ENCODE results near the gene HSFX2.
"Not testable (repeated sequence)": the region's sequence is repeated elsewhere in the genome, so short reads cannot be mapped to it uniquely, and the experiment has no call there.

Gene HSFX2, protein sequence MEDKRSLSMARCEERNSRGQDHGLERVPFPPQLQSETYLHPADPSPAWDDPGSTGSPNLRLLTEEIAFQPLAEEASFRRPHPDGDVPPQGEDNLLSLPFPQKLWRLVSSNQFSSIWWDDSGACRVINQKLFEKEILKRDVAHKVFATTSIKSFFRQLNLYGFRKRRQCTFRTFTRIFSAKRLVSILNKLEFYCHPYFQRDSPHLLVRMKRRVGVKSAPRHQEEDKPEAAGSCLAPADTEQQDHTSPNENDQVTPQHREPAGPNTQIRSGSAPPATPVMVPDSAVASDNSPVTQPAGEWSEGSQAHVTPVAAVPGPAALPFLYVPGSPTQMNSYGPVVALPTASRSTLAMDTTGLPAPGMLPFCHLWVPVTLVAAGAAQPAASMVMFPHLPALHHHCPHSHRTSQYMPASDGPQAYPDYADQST

DNA sequence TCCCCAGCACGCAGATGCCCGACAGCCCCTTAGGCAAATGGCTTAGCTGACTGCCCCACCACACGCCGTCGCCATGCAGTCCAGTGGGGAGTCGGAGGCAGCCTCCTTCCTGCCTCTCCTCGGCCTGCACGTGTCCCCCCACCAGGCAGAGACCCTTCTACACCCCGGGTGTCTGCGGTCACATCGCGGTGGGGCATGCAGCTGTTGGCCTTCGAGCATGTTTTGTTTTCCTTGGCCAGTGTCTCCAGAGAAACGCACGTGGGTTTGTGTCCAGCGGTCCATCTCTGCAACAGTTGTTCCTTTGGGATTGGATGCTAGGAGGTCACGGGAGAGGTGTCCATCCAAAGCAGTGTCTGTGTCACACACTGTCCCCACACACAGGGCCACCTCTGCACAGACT, at the start of gene HSFX2:
Gene HSFX2, minus strand, starts transcription at position 101 of the 400 bp plus-strand sequence. CDS start 614 bp downstream, outside the sequence.
- DNase-seq = not testable (repeated sequence)

DNA sequence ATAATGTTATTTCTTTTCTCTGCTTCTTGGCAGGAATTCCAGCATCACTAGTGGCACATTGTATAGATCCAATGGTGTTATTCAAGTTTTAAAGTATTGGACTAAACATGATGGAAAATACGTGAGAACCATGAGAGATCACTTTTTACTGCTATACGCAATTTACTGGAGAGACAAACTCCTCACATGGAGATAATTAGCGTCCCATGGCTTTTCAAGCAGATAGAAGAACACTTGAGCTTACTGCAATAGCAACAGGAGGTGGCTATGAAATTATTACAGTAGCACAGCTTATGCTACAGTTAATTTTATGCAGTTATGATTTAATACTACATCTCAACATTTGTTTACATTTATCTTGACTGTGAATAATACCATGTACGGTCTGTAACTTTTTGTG, 48.4 kb upstream of the HSFX2 start:
- DNase-seq = no peak

DNA sequence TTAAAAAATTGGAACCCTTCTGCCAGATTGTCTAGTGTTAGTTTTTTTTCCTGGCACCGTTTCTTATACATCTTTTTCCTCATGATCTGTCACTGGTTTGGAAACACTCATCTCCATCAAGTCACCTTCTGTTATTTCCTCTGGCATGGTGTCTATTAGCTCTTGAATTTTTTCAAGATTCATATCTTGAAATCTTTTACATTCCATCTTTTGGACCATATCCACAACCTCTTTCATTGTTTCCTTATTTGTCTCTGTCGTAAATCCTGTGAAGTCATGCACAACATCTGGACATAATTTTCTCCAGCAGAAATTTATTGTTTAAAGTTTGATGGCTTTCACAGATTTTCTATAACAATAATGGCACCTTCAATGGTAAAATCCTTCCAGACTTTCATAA, 46.7 kb upstream of the HSFX2 start:
- DNase-seq = no peak

DNA sequence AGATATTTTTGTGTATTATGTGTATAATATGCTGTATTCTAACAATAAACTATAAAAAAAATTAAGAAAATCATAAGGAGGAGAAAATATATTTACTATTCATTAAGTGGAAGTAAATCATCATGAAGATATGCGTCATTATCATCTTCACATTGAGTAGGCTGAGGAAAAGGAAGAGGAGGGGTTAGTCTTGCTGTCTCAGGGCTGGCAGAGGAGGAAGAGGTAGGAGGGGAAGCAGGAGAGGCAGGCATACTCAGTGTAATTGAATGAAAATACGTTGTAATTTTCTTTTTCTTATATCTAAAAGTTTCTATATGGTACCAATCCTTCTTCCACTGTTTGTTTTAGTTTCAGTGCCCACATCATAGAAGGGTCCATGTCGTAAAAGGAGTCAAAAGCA, 46.3 kb upstream of the HSFX2 start:
- DNase-seq = no peak

DNA sequence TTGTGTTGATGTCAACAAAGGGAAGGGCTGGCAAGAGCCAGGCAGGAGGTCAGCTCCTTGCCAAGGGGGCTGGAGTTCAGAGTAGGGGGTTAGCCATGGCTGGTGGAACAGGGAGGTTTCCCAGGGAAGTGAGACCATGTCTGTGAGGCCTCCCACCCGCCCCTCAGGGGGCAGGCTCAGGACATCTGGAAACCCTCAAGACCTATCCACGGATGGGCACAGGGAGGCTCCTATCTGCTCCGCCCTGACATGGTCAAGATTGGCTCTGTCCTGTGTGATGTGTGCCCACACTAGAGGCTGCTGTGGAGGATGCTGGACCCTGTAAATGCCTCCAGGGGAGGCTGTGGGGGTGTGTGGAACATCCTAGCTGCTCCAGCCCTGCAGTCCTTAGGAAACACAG, 44.5 kb upstream of the HSFX2 start:
- DNase-seq = no peak

DNA sequence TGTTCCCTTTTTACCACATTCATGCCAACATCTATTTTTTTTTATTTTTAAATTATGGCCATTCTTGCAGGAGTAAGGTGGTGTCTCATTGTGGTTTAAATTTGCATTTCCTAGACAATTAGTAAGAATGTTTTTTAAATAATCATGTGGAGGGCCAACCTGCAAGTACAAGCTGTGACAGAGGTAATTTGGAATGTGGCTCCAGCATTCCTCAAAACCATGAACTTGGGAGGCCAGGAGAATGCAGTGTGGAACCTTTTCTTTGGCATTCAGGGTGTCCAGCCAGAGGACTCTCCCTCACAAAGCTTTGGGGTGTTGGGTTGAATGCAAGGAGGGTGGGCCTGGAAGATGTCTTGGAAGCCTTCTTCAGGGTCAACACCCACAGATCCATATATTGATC, 43.7 kb upstream of the HSFX2 start:
- no peak for DNase-seq

DNA sequence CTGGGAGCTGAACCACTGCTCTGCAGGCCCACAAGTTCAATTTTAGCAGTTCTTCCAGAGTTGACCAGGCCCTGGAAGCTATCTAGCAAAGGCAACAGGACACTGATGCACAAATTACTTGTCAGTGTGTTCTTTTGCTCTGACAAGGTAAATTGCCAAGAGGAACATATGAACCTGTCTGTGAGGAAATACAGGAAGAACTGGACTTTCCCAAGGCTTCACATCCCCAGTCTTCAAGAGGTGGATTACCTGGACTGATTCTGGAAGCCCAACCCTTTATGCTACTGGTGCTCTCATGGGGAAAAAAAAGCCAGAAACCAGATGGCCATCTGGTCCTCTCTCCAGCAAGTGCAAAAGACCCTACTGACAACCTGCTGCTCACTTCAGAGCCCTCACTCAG, 38.4 kb upstream of the HSFX2 start:
- no peak for DNase-seq

DNA sequence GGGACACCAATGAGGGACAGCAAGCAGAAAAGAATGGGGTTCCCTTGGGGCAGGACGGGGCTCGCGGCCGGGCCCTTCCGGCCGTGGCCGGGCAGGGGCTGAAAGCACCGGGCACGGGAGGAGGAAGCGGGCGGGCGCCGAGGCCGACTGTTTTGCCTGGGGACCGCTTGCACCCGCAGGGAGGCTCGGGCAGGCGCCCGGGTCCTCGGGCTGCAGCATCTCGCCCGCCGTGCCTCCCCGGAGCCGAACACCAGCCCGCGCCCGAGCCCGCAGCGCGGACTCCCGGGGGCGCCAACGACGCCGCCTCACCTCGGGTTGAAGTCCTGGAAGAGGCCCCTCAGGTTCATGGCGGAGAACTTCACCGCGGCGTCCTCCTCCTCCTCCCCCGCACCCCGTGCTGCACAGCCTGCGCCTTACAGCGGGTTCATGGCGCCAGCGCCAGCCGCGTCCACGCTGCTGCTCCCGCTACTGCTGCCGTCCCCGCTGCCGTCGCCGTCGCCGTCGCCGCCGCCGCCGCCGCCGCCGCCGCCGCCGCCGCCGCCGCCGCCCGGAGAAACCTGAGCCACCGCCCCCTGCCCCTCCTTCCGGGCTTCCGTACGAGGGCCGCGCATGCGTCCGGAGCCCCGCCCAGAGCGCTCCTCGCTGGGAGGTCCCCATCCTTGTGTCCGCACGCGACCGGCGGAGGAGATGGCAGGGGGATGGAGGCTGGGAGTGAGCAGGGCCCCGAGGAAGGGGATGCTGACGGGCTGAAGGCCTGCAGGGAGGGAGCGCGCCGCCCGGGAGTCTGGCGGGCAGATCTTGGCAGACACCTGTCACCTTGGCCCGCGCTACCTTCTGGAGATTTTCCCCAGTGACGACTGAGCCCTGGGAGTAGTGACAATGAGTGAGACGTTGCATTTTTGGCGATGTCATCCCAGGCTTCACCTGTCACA, 36.4 kb upstream of the HSFX2 start, which contains the start of gene TMEM185A:
Gene TMEM185A, minus strand, starts transcription at position 559 of the 932 bp plus-strand sequence. Its CDS starts 212 bp downstream, at position 347.
- peak; percentile 3 to 37 for DNase-seq

DNA sequence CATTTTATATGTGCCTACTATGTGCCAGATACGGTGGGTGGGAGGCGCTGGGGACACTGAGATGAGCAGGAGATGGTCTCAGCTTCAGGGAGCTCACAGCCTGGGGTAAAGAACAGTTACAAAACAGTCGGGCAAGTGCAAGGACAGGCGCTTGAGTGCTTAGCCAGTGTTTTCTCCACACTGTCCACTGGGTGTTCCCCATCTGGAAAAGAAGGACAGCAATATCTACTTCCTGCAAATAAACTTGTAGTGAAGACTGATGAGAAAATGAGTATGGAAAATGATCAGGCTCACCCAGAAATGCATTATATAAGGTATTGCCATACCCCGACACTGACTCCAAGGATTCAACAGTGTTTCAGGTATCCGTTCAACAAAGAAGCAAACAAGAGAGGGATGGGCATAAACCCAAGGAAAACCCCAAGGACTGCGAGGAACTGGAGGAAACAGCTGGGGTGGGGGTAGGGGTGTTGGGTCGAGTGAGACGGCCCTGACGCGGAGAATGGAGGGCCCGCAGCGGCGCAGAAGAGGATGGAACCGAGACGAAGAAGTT, 35.6 kb upstream of the HSFX2 start:
- no peak for DNase-seq

DNA sequence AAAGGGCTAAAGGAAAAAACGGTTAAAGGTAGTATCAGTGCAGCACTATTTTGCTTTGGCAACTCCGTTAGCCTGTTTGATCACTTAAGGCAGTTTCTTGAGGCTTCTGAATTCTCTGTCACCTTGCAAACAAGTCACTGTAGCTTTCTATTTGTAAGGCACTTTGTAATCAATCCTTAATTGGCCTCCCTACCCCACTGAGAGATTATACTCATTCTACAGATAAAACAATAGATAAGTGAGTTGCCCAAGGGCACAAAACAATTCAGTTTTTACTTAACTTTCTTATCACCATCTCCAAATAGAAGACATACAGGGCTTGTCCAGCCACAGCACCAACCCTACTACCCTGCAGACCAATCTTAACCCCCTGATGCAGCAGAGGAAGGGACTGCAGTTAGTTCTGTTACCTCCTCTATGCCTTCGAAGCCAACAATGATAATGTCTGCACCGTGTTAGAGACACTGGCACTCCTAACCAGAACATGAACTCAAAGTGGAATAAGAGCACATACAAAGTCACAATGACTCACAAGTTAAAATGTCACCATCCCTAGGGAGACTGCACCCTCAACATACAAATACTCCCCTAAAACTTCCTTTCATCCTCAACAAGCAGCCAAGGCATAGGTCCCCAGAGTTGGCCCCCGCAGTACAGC, 34.7 kb upstream of the HSFX2 start:
- DNase-seq = no peak

DNA sequence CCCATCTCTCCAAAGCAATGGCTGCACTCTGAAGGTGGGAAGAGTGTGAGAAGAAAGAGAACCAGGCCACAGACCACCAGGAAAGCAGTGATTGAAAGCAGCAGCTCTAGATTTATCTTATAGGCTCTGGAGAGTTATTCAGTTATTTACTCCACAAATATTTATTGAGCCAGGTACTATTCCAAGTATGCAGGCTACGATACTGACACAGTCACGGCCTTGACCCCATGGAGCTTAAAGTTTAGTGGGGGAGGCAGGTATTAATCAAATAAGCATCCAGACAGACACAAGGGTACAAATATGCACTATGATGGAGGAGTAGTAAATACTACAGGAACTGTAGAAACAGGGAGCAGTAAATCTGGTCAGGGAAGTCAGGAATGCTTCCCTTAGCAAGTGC, 33.7 kb upstream of the HSFX2 start:
- DNase-seq = no peak

DNA sequence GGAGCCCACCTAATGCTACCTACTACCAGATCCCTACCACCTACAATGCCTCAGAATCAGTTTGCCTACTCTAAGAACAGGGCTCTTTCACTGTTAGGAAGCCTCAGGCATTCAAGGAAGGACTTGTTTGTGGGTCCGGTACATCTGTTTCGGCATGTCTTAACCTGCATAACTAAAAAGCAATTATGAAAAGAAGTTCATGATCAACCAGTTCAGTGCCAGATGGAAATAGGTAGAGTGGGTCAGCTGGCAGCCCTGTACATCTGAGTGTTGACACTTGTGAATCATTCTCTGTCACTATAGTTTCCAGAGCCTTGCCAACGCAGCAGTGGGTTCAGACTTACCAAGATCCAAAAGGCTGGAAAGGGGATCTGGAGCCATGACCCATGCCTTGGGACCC, 33.2 kb upstream of the HSFX2 start:
- no peak for DNase-seq

DNA sequence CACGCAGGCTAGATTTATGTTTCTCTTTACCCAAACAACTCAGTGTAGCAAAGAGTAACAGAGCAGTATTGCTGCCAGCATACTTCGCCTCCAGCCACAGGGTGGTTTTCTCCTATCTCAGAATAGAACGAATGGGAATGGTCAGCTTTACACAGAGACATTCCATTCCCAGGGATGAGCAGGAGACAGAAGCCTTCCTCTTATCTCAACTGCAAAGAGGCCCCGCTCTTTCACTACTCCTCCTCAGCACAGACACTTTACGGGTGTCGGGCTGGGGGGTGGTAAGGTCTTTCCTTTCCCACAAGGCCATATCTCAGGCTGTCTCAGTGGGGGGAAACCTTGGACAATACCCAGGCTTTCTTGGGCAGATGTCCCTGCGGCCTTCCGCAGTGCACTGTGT, 31.7 kb upstream of the HSFX2 start:
- DNase-seq = not testable (repeated sequence)

DNA sequence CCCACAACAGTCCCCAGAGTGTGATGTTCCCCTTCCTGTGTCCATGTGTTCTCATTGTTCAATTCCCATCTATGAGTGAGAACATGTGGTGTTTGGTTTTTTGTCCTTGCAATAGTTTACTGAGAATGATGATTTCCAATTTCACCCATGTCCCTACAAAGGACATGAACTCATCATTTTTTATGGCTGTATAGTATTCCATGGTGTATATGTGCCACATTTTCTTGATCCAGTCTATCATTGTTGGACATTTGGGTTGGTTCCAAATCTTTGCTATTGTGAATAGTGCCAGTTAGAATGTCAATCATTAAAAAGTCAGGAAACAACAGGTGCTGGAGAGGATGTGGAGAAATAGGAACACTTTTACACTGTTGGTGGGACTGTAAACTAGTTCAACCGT, 24.5 kb upstream of the HSFX2 start:
- not testable (repeated sequence) for DNase-seq

DNA sequence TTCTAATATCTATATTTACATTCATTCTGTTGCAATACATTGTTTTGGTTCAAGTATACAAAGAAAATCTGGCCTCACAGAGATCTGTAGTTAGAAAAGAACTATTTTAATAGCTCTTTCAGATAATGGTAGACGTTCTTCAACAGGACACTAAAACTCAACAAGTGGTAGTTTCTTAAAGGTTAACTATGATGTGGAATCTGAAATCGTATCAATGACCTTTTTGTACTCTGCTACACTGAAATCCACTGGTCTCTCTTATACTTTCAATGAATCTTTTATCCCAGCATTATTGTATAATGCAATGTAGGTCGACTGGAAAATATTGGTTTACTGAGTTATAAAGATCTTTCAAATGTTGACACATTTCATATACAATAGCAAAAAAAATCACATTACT, 23.8 kb upstream of the HSFX2 start:
- DNase-seq = no peak

DNA sequence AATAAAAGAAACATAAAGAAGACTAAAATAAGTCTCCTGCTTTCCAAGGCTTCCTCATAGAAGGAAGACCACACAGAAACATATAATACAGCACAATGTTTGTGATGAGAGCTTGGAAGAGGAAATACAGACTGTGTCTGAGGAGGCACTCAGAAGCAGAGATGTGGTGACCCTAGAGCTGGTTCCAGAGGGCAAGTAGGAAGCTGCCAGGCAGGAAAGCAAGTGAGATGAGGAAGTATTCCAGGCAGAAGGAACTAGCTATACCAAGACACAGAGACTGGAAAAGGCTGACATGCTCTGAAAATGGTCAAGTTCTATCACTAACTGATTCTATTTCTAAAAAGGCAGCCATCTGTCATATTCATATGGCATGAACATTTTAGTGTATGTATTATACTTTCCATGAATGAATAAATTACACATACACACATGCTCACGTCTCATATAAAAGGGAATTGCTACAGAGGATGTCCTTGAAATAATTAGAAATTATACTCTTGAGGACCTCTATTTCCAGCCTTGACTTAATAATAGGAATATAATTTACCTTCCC, 16.6 kb upstream of the HSFX2 start:
- no peak for DNase-seq

DNA sequence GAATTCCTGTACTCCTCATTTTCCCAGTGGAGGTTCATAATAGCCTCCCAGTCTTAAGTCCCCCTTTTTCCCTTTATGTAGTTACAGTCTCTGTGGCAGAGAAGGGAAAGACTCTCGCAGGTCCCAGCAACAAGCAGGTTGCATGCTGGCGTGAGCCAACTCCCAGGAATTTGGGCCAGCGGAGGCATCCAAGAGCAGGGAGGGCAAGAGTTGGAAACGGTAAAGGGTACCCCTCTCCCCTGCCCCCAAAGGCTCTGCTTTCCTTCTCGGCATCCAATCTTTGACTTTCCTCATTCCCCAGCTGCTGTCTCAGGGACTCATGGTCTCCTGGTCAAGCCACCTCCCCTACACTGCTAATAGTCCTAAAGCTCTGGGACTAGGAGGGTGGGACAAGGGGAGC, 15.4 kb upstream of the HSFX2 start:
- DNase-seq = no peak

DNA sequence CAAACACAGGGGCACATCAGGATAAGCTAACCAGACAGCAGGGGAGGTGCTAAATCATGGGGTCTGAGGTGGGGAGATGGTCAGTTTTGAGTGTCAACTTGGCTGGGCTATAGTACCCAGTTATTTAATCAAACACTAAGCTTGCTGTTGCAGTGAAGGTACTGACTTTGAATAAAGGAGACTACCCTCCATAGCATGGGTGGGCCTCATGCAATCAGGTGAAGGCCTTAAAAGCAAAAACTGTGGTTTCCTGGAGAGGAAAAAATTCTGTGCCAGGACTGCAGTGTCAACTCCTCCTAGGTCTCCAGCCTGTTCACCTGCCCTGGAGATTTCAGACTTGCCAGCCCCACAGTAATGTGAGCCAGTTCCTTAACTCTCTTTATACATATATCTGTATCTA, 12.6 kb upstream of the HSFX2 start:
- DNase-seq = no peak

DNA sequence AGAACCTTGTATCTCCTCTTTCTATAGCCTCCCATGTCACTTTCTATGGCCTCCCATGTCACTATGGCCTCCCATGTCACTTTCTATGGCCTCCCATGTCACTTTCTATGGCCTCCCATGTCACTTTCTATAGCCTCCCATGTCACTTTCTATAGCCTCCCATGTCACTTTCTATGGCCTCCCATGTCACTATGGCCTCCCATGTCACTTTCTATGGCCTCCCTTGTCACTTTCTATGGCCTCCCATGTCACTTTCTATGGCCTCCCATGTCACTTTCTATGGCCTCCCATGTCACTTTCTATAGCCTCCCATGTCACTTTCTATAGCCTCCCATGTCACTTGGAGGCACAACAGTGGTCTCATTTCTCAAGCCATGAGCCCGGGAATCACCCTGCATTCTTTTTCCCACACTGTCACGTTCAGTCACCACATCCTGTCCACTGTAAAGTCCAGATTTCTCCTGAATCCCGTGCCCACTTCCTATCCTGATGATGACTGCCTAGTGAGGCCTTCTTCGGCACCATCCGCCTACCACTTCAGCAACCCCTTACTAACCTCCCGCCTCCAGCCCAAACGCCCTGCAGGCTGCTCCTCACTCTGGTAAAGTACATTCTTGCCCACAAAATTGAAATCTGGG, 10.3 kb upstream of the HSFX2 start:
- not testable (repeated sequence) for DNase-seq

DNA sequence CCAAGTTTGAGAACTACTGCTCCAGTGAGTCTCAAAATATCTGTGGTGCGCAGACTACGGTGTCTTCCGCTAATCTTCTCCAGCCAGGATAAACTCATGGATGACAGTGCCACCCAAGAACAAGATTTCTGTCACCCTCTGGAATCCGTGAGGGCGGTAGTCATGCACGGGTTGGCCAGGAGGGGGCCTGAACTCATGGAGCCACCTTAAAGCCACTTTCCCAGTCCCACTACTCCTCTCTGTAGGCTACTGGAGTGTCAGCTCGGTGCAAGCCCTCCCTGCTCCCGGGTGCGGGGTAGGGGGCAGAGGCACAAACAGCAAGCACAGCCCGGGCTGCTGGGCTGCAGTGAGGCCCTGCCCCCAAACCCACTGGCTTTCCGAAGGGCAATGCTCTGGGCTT, 3.5 kb upstream of the HSFX2 start:
- DNase-seq = not testable (repeated sequence)

DNA sequence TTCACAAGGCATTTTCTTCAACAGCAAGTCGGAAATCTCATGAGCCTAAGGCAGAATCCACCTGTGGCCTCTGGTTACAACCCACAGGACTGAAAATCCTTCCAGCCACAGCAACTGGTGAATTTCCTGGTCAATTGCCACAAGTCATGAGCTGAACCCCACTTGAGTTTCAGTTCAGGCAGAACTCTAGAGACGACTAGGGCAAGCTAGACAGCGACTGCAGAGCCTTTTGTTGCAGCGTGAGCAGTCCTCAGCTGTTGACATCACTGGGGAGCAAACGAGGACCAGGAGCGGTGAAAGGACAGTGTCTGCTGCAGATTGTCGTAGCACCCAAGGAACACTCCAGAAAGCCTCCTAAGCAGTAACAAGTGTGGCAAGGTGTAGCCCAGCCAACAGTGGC, 829 bp upstream of the HSFX2 start:
- not testable (repeated sequence) for DNase-seq

DNA sequence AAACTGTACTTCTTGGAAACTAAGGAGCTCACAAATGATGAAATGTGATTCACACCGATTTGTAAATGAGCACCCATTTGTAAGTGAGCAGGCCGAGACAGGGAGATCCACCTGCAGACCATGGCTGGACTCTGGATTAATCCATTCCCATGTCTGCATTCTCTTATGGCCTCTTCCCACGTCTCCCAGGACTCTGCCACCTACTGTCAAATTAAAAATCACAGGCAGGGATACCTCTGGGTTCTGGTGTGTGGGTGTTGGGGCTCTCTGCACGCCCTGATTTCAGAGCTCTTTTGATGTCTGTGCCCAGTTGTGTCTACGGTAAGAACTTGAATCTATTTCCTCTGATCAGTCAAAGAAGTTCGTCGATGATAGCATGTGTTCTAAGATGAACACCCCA, 4.1 kb downstream of the HSFX2 start:
- DNase-seq = not testable (repeated sequence)
